Endothelial cell of umbilical vein (primary cell): Measurements from ENCODE around the gene LTO1. TPM values are rescaled to one million over a fixed set of nuclear protein-coding genes. Genes with fewer than 3 reads are reported as not detected.
A peak's percentile ranks its signal among the peaks of the same experiment; 100 is the strongest.

ENCODE experiments used
- BruUV-seq: library from RNA; stranded (reverse); fragments of 400-500 nt; replicated peaks from 2 replicates; lab custom pipeline; 2021; lab: Mats Ljungman, UMichigan
- CTCF ChIA-PET: fragments of 300-600, 350-600 bp; sonication (Branson Sonifier 250); formaldehyde crosslinking; loops from one replicate; lab custom pipeline; 2021; ENCODE audit warnings: antibody characterized with exemption, inconsistent platforms; lab: Charles Lee
- POLR2A ChIA-PET: fragments of 300-600, 350-600 bp; sonication (Branson Sonifier 250); formaldehyde crosslinking; loops from one replicate; lab custom pipeline; 2021; ENCODE audit warnings: antibody characterized with exemption, inconsistent platforms; lab: Charles Lee
- DNase-seq: peaks from one replicate; pipeline ENCODE4 v3.0.0-alpha.2; 2011; ENCODE audit warnings: low read depth, low spot score
- FAIRE-seq: peaks from 2 replicates; lab custom pipeline; 2011; peaks lifted over from hg19 to GRCh38; lab: Jason Lieb, UNC
- H2AFZ ChIP-seq: 2 replicates; pipeline ENCODE4 v1.6.0; 2012; ENCODE audit warnings: low read depth, low read length, control low read depth, inconsistent platforms
- H3K27ac ChIP-seq: 2 replicates; pipeline ENCODE4 v1.5.1; 2011; ENCODE audit warnings: low read depth, mild to moderate bottlenecking, control low read depth, low read length, moderate library complexity; ENCODE audit not compliant: insufficient read depth
- H3K27me3 ChIP-seq, 2 experiments: 2 replicates each; pipeline versions ENCODE4 v1.6.0 to v1.6.1; 2011; ENCODE audit warnings: low read length in 2 of 2, mixed read lengths in 1 of 2; ENCODE audit not compliant: control insufficient read depth in 2 of 2, insufficient read depth in 2 of 2
- H3K36me3 ChIP-seq, 2 experiments: 2 replicates in 1 of 2; 3 replicates in 1 of 2; pipeline ENCODE4 v1.5.1; 2011; ENCODE audit warnings: low read length in 2 of 2, mild to moderate bottlenecking in 1 of 2, moderate library complexity in 1 of 2; ENCODE audit not compliant: control insufficient read depth in 2 of 2, insufficient read depth in 2 of 2; ENCODE audit errors: extremely low read depth in 1 of 2
- H3K4me1 ChIP-seq: 3 replicates; pipeline ENCODE4 v1.5.1; 2011; ENCODE audit warnings: mild to moderate bottlenecking, low read length; ENCODE audit not compliant: control insufficient read depth, insufficient read depth; ENCODE audit errors: extremely low read depth
- H3K4me2 ChIP-seq: 2 replicates; pipeline ENCODE4 v1.6.1; 2011; ENCODE audit warnings: low read length, control low read depth, mixed read lengths; ENCODE audit not compliant: insufficient read depth
- H3K4me3 ChIP-seq, 3 experiments: fragments of 200-600 bp in 1 of 3; sonication (generic), shearing (Covaris generic) in 1 of 3; replicated peaks in 1 of 3; 2 replicates each; pipeline ENCODE4 v1.5.1; 2011 to 2016; ENCODE audit warnings: control low read depth in 3 of 3, low read length in 3 of 3, mild to moderate bottlenecking in 2 of 3, inconsistent platforms in 1 of 3, low read depth in 1 of 3, moderate library complexity in 1 of 3; ENCODE audit not compliant: insufficient read depth in 1 of 3
- H3K79me2 ChIP-seq: 2 replicates; pipeline ENCODE4 v1.6.0; 2012; ENCODE audit warnings: low read length, inconsistent platforms; ENCODE audit not compliant: control insufficient read depth, insufficient read depth
- H3K9ac ChIP-seq: replicated peaks from 2 replicates; pipeline ENCODE3; 2011; ENCODE audit warnings: low read length, control low read depth; ENCODE audit not compliant: insufficient read depth; ENCODE audit errors: extremely low read depth
- H3K9me1 ChIP-seq: replicated peaks from 3 replicates; pipeline ENCODE4 v1.6.0; 2011; ENCODE audit warnings: mild to moderate bottlenecking, low read length; ENCODE audit not compliant: control insufficient read depth, insufficient read depth; ENCODE audit errors: extremely low read depth
- H3K9me3 ChIP-seq: replicated peaks from 2 replicates; pipeline ENCODE4 v1.5.1; 2012; ENCODE audit warnings: low read length, inconsistent platforms; ENCODE audit not compliant: control insufficient read depth, insufficient read depth
- H4K20me1 ChIP-seq: replicated peaks from 2 replicates; pipeline ENCODE3; 2011; ENCODE audit warnings: mild to moderate bottlenecking, low read length; ENCODE audit not compliant: control insufficient read depth, insufficient read depth; ENCODE audit errors: extremely low read depth
- EZH2 ChIP-seq: IDR thresholded peaks from 2 replicates; pipeline ENCODE4 v1.6.1; 2012; ENCODE audit warnings: borderline replicate concordance, low read depth, mild to moderate bottlenecking, moderate library complexity, low read length, inconsistent platforms; ENCODE audit not compliant: severe bottlenecking
- FOS ChIP-seq: IDR thresholded peaks from 2 replicates; pipeline ENCODE4 v1.6.1; 2011; ENCODE audit warnings: mild to moderate bottlenecking, low read length, moderate library complexity, borderline replicate concordance; ENCODE audit not compliant: insufficient read depth
- GATA2 ChIP-seq: IDR thresholded peaks from 2 replicates; pipeline ENCODE4 v1.7.0; 2011; ENCODE audit warnings: low read depth, mild to moderate bottlenecking, moderate library complexity, mixed read lengths, low read length; ENCODE audit not compliant: insufficient read length, insufficient read depth
- JUN ChIP-seq: IDR thresholded peaks from 2 replicates; pipeline ENCODE4 v1.6.1; 2011; ENCODE audit warnings: borderline replicate concordance, low read depth; ENCODE audit not compliant: insufficient read length, insufficient read depth
- MAX ChIP-seq: IDR thresholded peaks from 2 replicates; pipeline ENCODE4 v1.6.1; 2011; ENCODE audit not compliant: insufficient read depth, insufficient read length
- MYC ChIP-seq: IDR thresholded peaks from one replicate; pipeline ENCODE4 v1.6.1; 2011; ENCODE audit warnings: mild to moderate bottlenecking, low read depth, low read length
- POLR2A ChIP-seq: IDR thresholded peaks from 2 replicates; pipeline ENCODE4 v1.6.1; 2012; ENCODE audit warnings: low read depth, mild to moderate bottlenecking, control low read depth, low read length
- POLR2AphosphoS5 ChIP-seq: IDR thresholded peaks from 2 replicates; pipeline ENCODE4 v1.6.1; 2012; ENCODE audit warnings: low read depth, mild to moderate bottlenecking, control low read depth, low read length, moderate library complexity; ENCODE audit not compliant: insufficient read depth
- dilution Hi-C: fragments of 300-500 bp; cut with MboI; formaldehyde crosslinking; loops from one replicate; pipeline ENCODE4 v1.15.0; 2019; ENCODE audit warnings: low sequenced_read_pairs; ENCODE audit not compliant: extremely low pct_ligation_motif_present
- intact Hi-C: fragments of 100-400 bp; cut with micrococcal nuclease; formaldehyde crosslinking; loops from one replicate; pipeline ENCODE4 v1.10.0; 2022
- polyA plus RNA-seq, 4 experiments: library from polyadenylated mRNA; depleted of rRNA in 3 of 4; stranded (reverse) in 3 of 4; unstranded in 1 of 4; fragments of >200 nt; gene quantifications; 2 replicates each; pipeline versions ENCODE4 v1.2.1 to v1.2.3, GENCODE V29; 2011 to 2012; ENCODE audit warnings: missing spikeins in 1 of 4
- total RNA-seq: library from RNA; stranded (reverse); gene quantifications from 2 replicates; pipeline ENCODE4 v1.2.3, GENCODE V29; 2021
- TF ChIP-seq, protein P1 (sequence below), 2 donors: IDR thresholded peaks; 1 replicate in 1 of 2; 2 replicates in 1 of 2; pipeline ENCODE4 v1.5.1; 2011; ENCODE audit warnings: low read length in 2 of 2, mild to moderate bottlenecking in 2 of 2, moderate library complexity in 2 of 2, control low read depth in 1 of 2, inconsistent platforms in 1 of 2, low read depth in 1 of 2; ENCODE audit not compliant: insufficient read depth in 1 of 2; ENCODE audit errors: extremely low read depth in 1 of 2

Gene LTO1
- total and polyA plus RNA-seq, 2 donors (not counting 3 experiments of a cell fraction or from before 2014, with no cell fraction given), result 26.8 to 30.9 TPM

- H3K4me1 ChIP-seq, result peaks cover 8% of the 10 kb centered on the region
These were observed 25.4 kb upstream of the LTO1 start for GRCh38 chr11:69700278-69701140.

More at GRCh38 chr11:69700278-69701140, 25.4 kb upstream of the LTO1 start:
- Histone ChIP-seq H2AFZ (no peak overlapping the region), H4K20me1 (no peaks in the 10 kb centered on the region), H3K4me3 (no peak overlapping the region), H3K79me2 (no peaks in the 10 kb centered on the region), H3K9me1 (no peaks in the 10 kb centered on the region), H3K9ac (no peak overlapping the region), H3K9me3 (no peaks in the 10 kb centered on the region), H3K4me2 (no peak overlapping the region), H3K36me3 (no peaks in the 10 kb centered on the region), H3K27ac (no peak overlapping the region), H3K27me3 (peaks cover 37 to 41% of the 10 kb centered on the region in 2 experiments)
- TF ChIP-seq POLR2AphosphoS5, result no peak
- TF ChIP-seq GATA2, result no peak
- TF ChIP-seq, protein P1, sequence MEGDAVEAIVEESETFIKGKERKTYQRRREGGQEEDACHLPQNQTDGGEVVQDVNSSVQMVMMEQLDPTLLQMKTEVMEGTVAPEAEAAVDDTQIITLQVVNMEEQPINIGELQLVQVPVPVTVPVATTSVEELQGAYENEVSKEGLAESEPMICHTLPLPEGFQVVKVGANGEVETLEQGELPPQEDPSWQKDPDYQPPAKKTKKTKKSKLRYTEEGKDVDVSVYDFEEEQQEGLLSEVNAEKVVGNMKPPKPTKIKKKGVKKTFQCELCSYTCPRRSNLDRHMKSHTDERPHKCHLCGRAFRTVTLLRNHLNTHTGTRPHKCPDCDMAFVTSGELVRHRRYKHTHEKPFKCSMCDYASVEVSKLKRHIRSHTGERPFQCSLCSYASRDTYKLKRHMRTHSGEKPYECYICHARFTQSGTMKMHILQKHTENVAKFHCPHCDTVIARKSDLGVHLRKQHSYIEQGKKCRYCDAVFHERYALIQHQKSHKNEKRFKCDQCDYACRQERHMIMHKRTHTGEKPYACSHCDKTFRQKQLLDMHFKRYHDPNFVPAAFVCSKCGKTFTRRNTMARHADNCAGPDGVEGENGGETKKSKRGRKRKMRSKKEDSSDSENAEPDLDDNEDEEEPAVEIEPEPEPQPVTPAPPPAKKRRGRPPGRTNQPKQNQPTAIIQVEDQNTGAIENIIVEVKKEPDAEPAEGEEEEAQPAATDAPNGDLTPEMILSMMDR (IDR thresholded peaks at IDR 0.05; ENCODE audit: extremely low read depth in 1 of 2, insufficient read depth in 1 of 2, low read depth in 1 of 2, low read length in 2 of 2), result no peak
- TF ChIP-seq MAX, result no peak
- no peak for TF ChIP-seq EZH2
- no peak for TF ChIP-seq MYC
- TF ChIP-seq POLR2A, result no peak
- no peak for TF ChIP-seq JUN
- no peak for TF ChIP-seq FOS
- dilution Hi-C loops (no loop called here), intact Hi-C loops (loop anchor here (5.0 kb wide), 2 partner anchors 142 to 187 kb away; no protein-coding TSS in a partner anchor)
- DNase-seq (peak; percentile 74), FAIRE-seq (peak; percentile 90)
- no TSS peak for BruUV-seq
- CTCF ChIA-PET, result interaction anchor here (1.0 kb wide), 1 partner anchor 188 kb away, joined by 3 read pairs; no protein-coding TSS in a partner anchor
- POLR2A ChIA-PET, result no interaction called here
